IPS-20b (cell line): ENCODE results near the gene RAC3.

ENCODE experiments used
- H3K27ac ChIP-seq: one replicate; pipeline ENCODE4 v1.5.1; 2013; ENCODE audit warnings: low read length
- H3K27me3 ChIP-seq: 2 replicates; pipeline ENCODE4 v1.6.1; 2013; ENCODE audit warnings: mild to moderate bottlenecking, low read length, inconsistent platforms; ENCODE audit not compliant: insufficient read depth
- H3K36me3 ChIP-seq: 2 replicates; pipeline ENCODE4 v1.6.1; 2013; ENCODE audit warnings: low read depth, mild to moderate bottlenecking, inconsistent platforms, low read length, moderate library complexity; ENCODE audit not compliant: insufficient read depth
- H3K4me1 ChIP-seq: 2 replicates; pipeline ENCODE4 v1.6.1; 2013; ENCODE audit warnings: mild to moderate bottlenecking, control low read depth, inconsistent platforms, low read length, moderate library complexity; ENCODE audit not compliant: insufficient read depth
- H3K4me3 ChIP-seq: 2 replicates; pipeline ENCODE4 v1.5.1; 2013; ENCODE audit warnings: mild to moderate bottlenecking, low read length, inconsistent platforms
- H3K9ac ChIP-seq: 2 replicates; pipeline ENCODE4 v1.6.1; 2013; ENCODE audit warnings: low read depth, mild to moderate bottlenecking, inconsistent platforms, low read length, moderate library complexity
- H3K9me3 ChIP-seq: 2 replicates; pipeline ENCODE4 v1.6.1; 2013; ENCODE audit warnings: mild to moderate bottlenecking, low read depth, low read length, inconsistent platforms; ENCODE audit not compliant: insufficient read depth

The RAC3 gene

GRCh38 chr17:82008941-82009405 lies 22.5 kb upstream of the RAC3 start:
- no peaks in the 10 kb centered on the region for H3K9me3 ChIP-seq
- no peak overlapping the region for H3K27ac ChIP-seq
- no peaks in the 10 kb centered on the region for H3K27me3 ChIP-seq
- H3K36me3 ChIP-seq: no peaks in the 10 kb centered on the region
- H3K4me3 ChIP-seq: no peak overlapping the region
- no peak overlapping the region for H3K9ac ChIP-seq
- no peaks in the 10 kb centered on the region for H3K4me1 ChIP-seq

GRCh38 chr17:82009413-82009812 lies 22.1 kb upstream of the RAC3 start:
- Histone ChIP-seq H3K9ac (no peak overlapping the region), H3K4me1 (no peaks in the 10 kb centered on the region), H3K4me3 (no peak overlapping the region), H3K27me3 (no peaks in the 10 kb centered on the region), H3K9me3 (no peaks in the 10 kb centered on the region), H3K27ac (no peak overlapping the region), H3K36me3 (no peaks in the 10 kb centered on the region)

- Histone ChIP-seq H3K9ac (no peak overlapping the region), H3K4me3 (no peak overlapping the region), H3K4me1 (no peaks in the 10 kb centered on the region), H3K27me3 (no peaks in the 10 kb centered on the region), H3K27ac (no peak overlapping the region), H3K9me3 (no peaks in the 10 kb centered on the region), H3K36me3 (no peaks in the 10 kb centered on the region)
These were observed 20.6 kb upstream of the RAC3 start for GRCh38 chr17:82010575-82011525.

DNA sequence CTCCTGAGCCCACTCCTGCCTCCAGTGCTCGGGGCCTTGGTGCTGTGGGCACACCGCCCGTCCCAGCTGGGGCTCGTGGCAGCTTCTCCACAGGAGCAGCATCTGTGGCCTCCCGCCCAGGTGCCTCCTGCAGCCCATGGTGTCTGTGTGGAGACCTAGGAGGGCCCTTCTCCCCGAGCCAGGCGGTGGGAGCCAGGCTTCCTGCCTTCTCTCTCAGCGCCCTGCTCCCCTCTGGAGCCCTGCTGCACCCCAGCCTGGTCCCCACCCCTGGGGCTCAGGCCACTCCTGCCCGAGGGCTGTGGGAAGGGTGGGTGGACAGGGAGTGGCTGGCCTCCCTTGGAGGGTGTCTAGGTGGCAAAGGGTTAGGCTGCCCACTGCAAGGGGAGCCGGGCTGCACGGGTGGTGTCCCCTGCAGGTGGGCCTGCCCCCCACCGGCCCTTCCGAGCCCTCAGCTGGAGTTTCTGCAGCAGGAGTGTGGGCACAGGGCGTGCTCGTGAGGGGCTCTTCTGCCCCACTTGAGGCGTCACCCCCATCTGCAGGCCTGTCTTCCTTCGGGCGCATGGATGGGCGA lies 19.8 kb upstream of the RAC3 start:
- Histone ChIP-seq H3K27ac (no peak overlapping the region), H3K9me3 (no peaks in the 10 kb centered on the region), H3K4me3 (no peak overlapping the region), H3K27me3 (no peaks in the 10 kb centered on the region), H3K9ac (no peak overlapping the region), H3K4me1 (no peaks in the 10 kb centered on the region), H3K36me3 (no peaks in the 10 kb centered on the region)

- Histone ChIP-seq H3K4me3 (no peak overlapping the region), H3K27me3 (no peaks in the 10 kb centered on the region), H3K36me3 (no peaks in the 10 kb centered on the region), H3K9me3 (no peaks in the 10 kb centered on the region), H3K9ac (no peak overlapping the region), H3K4me1 (no peaks in the 10 kb centered on the region; the same call in 1 of the 2 replicates), H3K27ac (no peak overlapping the region)
These were observed 19.2 kb upstream of the RAC3 start for GRCh38 chr17:82012261-82012639.

DNA sequence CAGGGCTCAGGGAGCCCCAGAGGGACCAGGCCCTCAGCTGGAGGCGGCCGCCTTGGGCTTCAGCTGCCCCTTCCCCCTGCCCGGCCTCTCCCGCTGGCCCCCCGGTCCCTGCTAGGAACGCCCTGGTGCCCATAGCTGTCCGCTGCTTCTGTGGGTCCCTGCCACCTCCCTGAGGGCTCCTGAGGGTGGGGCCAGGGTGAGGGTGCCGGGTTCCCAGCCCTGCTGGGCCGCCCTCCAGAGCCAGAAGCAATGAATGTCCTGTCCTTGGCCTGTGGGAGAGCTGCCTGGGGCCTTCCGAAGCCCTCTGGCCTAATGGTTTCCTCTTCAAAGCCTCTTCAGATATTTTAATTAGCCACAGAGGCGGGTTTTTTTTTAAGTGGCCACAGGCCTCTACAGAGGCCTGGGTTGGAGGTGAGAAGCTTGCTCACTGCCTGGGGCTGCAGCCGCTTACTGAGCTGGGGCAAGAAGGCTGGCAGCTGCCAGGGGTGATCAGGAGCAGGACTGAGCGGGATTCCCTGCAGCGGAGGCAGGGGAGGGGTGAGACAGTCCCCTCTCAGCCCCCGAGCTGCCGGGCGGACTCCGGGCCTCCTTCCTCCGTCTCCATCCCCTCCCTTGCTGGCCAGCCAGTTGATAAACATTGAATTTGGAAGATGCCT lies 18.7 kb upstream of the RAC3 start:
- Histone ChIP-seq H3K9me3 (no peaks in the 10 kb centered on the region), H3K36me3 (no peaks in the 10 kb centered on the region), H3K4me1 (no peaks in the 10 kb centered on the region; the same call in 1 of the 2 replicates), H3K27me3 (no peaks in the 10 kb centered on the region), H3K9ac (no peak overlapping the region), H3K27ac (no peak overlapping the region), H3K4me3 (no peak overlapping the region)

DNA sequence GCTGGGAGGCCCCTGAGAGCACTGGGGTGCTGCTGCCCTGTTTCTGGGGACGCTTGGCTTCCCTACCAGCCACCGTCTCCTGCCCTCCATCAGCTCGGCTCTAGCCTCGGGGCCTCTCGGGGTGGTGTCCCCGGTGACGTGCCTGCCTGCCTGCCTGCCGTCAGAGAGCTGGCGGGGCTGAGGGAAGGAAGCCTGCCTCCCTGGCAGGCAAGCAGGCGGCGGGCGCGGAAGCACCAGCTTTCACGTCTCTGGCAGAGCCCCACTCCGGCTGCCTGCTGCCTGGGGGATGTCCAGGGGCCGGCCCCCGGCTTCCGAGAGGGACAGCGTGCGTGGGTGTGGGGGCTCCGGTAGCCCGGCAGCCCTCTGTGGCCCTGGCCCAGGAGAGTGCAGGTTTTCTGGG lies 18.1 kb upstream of the RAC3 start:
- Histone ChIP-seq H3K27me3 (no peaks in the 10 kb centered on the region), H3K27ac (no peak overlapping the region), H3K4me3 (no peak overlapping the region), H3K4me1 (no peaks in the 10 kb centered on the region; the same call in 1 of the 2 replicates), H3K9ac (no peak overlapping the region), H3K9me3 (no peaks in the 10 kb centered on the region), H3K36me3 (no peaks in the 10 kb centered on the region)

DNA sequence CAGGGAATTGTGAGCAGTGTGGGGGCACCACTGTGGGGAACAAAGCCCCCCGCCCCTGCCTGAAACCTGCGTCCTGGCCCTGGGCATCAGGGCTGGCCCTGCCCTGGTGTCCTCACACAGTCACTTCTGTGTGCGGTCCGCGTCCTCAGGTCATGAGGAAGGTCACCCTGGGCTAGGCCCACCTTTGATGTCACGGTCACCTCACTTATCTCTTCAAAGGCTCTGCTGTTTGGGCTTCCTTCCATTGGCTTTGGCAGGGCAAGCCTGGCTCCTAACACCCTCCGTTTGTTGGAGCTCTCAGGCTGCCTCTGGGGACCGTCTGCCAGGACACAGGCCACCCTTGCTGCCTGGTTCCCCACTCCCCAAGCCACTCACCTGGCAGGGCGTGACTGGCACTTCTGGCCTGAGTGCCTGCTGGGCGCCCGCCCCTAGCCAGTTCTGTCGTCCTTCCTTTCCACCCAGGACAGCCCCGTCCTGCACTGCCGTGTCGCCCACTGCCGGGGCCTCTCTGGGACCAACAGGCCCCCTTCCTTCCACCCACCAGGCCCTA lies 17.6 kb upstream of the RAC3 start:
- no peak overlapping the region for H3K27ac ChIP-seq
- H3K36me3 ChIP-seq: peaks cover 5% of the 10 kb centered on the region; the same call in 1 of the 2 replicates
- H3K9me3 ChIP-seq: no peaks in the 10 kb centered on the region
- H3K9ac ChIP-seq: no peak overlapping the region
- no peaks in the 10 kb centered on the region for H3K27me3 ChIP-seq
- no peaks in the 10 kb centered on the region; the same call in 1 of the 2 replicates for H3K4me1 ChIP-seq
- no peak overlapping the region for H3K4me3 ChIP-seq

DNA sequence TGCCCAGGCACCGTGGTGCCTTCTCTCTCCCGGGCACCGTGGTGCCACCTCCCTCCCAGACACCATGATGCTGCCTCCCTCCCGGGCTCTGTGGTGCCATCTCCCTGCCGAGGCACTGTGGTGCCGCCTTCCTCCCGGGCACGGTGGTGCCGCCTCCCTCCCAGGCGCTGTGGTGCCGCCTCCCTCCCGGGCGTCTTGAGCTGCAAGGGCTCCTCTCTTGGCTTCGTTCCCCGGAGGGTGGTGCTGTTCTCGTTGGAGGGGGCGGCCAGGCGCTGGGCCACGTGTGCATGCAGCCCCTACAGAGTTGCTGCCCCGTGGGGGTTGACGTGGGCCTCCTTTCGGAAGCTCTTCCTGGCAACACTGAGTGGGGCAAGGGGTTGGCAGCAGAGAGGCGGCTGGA lies 17.0 kb upstream of the RAC3 start:
- H3K9ac ChIP-seq: no peak overlapping the region
- peaks cover 5% of the 10 kb centered on the region; the same call in 1 of the 2 replicates for H3K36me3 ChIP-seq
- H3K27ac ChIP-seq: no peak overlapping the region
- H3K27me3 ChIP-seq: no peaks in the 10 kb centered on the region
- no peaks in the 10 kb centered on the region; the same call in 1 of the 2 replicates for H3K4me1 ChIP-seq
- H3K4me3 ChIP-seq: no peak overlapping the region
- no peaks in the 10 kb centered on the region for H3K9me3 ChIP-seq

GRCh38 chr17:82014971-82015310 lies 16.5 kb upstream of the RAC3 start:
- Histone ChIP-seq H3K9ac (no peak overlapping the region), H3K36me3 (peaks cover 5% of the 10 kb centered on the region; the same call in 1 of the 2 replicates), H3K27me3 (no peaks in the 10 kb centered on the region)

DNA sequence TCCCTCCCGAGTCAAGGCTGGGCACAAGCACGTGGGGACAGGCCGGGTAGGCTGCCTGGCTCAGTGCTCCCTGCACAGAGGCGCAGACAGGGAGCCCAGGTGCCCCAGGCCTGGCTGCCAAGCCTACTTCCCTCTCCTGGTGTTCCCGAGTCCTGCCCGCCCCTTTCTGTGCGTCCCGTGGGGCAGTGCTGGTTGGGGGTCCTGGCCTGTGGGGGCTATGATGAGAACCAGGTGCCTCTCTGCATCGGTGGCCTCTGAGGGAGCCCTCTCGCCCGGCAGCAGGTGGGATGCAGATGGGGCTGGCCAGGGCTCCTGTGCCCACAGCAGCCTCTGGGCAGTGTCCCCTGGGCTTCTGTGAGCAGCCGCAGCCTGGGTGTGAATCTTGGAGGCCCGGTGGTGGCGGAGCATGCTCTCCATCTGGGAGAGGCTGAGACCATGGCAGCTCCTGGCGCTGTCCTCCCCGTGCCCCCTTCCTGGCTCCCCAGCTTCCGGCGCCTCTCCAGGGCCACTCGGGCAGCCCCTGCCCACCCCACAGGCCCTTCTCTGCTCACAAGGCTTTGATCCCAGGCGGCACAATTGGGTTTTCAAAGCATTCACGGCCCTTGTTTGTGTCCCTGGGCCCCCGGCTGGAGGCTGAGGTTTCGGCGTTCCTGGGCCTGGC lies 16.0 kb upstream of the RAC3 start:
- no peak overlapping the region for H3K4me3 ChIP-seq
- no peak overlapping the region for H3K27ac ChIP-seq
- H3K9me3 ChIP-seq: no peaks in the 10 kb centered on the region
- H3K36me3 ChIP-seq: peaks cover 5% of the 10 kb centered on the region; the same call in 1 of the 2 replicates
- no peaks in the 10 kb centered on the region for H3K27me3 ChIP-seq
- H3K9ac ChIP-seq: no peak overlapping the region
- no peaks in the 10 kb centered on the region; the same call in 1 of the 2 replicates for H3K4me1 ChIP-seq

More at GRCh38 chr17:82014971-82015310, 16.5 kb upstream of the RAC3 start:
- Histone ChIP-seq H3K27ac (no peak overlapping the region), H3K9me3 (no peaks in the 10 kb centered on the region), H3K4me1 (no peaks in the 10 kb centered on the region; the same call in 1 of the 2 replicates), H3K4me3 (no peak overlapping the region)
